ENCODE data around the gene TNRC6B.

DNA sequence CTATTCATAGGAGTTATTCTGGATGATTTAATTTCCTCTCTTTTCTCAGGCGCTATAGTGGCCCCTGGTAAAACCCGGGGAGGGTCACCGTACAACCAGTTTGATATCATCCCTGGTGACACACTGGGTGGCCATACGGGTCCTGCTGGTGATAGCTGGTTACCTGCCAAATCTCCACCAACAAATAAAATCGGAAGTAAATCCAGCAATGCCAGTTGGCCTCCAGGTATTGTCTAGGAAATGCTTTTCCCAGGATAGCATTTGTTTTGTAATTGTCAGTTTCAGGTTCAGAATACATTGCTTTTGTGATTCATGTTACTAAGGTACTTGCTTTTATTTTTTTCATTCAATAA is 133.0 kb downstream of the TNRC6B start:
- TF ChIP-seq, protein P1, sequence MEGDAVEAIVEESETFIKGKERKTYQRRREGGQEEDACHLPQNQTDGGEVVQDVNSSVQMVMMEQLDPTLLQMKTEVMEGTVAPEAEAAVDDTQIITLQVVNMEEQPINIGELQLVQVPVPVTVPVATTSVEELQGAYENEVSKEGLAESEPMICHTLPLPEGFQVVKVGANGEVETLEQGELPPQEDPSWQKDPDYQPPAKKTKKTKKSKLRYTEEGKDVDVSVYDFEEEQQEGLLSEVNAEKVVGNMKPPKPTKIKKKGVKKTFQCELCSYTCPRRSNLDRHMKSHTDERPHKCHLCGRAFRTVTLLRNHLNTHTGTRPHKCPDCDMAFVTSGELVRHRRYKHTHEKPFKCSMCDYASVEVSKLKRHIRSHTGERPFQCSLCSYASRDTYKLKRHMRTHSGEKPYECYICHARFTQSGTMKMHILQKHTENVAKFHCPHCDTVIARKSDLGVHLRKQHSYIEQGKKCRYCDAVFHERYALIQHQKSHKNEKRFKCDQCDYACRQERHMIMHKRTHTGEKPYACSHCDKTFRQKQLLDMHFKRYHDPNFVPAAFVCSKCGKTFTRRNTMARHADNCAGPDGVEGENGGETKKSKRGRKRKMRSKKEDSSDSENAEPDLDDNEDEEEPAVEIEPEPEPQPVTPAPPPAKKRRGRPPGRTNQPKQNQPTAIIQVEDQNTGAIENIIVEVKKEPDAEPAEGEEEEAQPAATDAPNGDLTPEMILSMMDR (conservative IDR thresholded peaks at IDR 0.05; ENCODE audit: low read depth, low read length), result no peak
- no peak for TF ChIP-seq EZH2 (IDR thresholded peaks at IDR 0.05; ENCODE audit: borderline replicate concordance, low read depth, low read length, poor library complexity, severe bottlenecking)
